ENCODE measurements around the gene LRRC41.
"Not testable (repeated sequence)": the region's sequence is repeated elsewhere in the genome, so short reads cannot be mapped to it uniquely, and the experiment has no call there.

LRRC41 gene

DNA sequence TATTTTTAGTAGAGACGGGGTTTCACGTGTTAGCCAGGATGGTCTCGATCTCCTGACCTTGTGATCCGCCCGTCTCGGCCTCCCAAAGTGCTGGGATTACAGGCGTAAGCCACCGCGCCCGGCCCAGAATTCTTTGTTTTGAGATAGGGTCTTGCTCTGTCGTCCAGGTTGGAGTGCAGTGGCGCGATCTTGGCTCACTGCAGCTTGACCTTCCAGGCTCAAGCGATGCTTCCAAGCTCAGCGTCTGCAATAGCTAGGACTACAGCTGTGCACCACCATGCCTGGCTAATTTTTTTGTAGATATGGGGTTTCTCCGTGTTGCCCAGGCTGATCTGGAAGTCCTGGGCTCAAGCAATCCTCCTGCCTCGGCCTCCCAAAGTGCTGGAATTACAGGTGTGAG, 57.3 kb downstream of the LRRC41 start:
- DNase-seq = not testable (repeated sequence)

DNA sequence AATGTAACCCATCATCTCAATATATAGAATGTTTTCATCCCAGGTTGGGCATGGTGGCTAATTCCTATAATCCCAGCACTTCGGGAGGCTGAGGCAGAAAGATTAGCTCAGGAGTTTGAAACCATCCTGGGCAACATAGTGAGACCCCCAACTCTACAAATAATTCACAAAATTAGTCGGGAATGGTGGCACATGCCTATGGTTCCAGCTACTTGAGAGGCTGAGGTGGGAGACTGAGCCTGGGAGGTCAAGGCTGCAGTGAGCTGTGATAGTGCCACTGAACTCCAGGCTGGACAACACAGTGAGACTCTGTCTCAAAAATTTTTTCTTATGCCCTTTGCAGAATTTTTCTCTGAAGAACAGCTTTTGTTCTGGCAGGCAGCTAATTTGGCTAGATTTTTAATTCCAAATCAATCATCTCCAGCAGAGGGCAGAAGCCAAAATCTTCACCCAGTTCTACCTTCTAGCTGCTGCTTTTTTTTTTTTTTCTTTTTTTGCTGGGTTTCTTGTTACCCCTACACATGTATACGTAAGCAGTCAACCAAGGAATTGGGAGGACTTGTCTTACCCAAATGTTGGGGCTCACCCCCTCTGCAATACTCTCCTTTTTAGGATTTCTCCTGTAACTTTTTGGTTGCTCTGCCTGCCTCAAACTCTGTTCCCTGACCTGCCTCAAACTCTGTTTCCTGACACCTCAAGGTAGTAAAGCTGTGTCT, 58.6 kb downstream of the LRRC41 start:
- no peak for DNase-seq

DNA sequence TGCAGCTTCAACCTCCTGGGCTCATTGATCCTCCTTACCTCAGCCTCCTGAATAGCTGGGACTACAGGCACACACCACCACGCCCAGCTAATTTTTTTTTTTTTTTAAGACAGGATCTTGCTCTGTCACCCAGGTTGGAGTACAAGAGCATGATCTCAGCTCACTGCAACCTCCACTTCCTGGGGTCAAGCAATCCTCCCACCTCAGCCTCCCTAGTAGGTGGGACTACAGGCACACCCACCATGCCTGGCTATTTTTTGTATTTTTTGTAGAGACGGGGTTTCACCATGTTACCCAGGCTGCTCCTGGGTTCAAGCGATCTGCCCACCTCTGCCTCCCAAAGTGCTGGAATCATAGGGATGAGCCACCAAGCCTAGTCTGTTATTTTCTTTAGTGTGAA, 59.6 kb downstream of the LRRC41 start:
- not testable (repeated sequence) for DNase-seq

DNA sequence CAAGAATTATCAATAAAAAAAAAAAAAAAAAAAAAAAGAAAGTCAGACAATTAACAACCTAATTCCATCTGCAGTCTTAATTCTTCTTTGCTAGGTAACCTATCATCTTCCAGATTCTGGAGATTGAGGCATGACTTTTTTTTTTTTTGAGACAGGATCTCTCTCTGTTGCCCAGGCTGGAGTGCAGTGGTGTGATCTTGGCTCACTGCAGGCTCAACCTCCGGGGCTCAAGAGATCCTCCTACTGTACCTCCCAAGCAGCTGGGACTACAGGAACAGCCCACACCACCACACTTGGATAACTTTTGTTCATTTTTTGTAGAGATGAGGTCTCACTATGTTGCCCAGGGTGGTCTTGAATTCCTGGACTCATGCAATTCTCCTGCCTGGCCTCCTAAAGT, 60.5 kb downstream of the LRRC41 start:
- DNase-seq = no peak

DNA sequence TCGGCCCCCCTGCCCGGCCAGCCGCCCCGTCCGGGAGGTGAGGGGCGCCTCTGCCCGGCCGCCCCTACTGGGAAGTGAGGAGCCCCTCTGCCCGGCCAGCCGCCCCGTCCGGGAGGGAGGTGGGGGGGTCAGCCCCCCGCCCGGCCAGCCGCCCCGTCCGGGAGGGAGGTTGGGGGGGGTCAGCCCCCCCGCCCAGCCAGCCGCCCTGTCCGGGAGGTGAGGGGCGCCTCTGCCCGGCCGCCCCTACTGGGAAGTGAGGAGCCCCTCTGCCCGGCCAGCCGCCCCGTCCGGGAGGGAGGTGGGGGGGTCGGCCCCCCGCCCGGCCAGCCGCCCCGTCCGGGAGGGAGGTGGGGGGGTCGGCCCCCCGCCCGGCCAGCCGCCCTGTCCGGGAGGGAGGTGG, 61.7 kb downstream of the LRRC41 start:
- not testable (repeated sequence) for DNase-seq

DNA sequence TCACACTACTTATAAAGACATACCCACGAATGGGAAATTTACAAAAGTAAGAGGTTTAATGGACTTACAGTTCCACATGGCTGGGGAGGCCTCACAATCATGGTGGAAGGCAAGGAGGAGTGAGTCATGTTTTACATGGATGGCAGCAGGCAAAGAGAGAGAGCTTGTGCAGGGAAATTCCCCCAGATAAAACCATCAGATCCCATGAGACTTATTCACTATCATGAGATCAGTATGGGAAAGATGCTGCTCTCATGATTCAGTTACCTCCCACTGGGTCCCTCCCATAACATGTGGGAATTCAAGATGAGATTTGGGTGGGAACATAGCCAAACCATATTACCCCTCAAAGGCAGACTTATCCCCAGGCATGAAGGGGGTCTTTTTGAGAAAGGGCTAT, 64.6 kb downstream of the LRRC41 start:
- DNase-seq = not testable (repeated sequence)

DNA sequence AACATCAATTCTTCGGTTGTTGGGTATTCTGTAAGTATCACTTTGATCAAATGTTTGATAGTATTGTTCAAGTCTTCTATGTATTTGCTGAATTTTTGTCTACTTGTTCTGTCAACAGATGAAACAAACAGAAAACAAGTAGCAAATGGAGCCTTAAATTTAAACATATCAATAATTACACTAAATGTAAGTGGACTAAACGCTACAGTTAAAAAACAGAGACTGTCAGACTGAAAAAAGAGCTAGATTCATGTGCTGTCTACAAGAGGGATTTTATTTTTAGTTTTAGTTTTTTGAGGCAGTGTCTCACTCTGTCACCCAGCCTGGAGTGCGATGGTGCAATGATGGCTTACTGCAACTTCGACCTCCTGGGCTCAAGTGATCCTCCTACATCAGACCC, 66.5 kb downstream of the LRRC41 start:
- DNase-seq = no peak

DNA sequence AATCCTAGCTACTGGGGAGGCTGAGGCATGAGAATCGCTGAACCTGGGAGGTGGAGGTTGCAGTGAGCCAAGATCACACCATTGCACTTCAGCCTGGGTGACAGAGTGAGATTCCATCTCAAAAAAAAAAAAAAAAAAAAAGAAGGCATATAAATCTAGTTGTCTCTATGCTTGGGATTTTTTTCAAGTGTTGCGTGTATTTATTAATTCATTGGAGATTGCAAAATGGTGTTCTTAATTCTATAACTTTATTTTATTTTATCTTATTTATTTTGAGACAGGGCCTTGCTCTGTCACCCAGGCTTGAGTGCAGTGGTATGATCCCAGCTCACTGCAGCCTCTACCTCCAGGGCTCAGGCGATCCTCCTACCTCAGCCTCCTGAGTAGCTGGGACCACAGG, 72.2 kb downstream of the LRRC41 start:
- DNase-seq = not testable (repeated sequence)

Measured in anterior cingulate cortex (tissue), 58 donors.